GM18951 (cell line): ENCODE measurements around the gene COPB1.

Experiments
- POLR2A ChIP-seq: IDR thresholded peaks from 4 replicates; pipeline ENCODE4 v1.6.1; 2011; ENCODE audit warnings: mild to moderate bottlenecking; ENCODE audit not compliant: insufficient read length, insufficient read depth; ENCODE audit errors: extremely low read depth
- in situ Hi-C: fragments of 300-500 bp; cut with MboI; formaldehyde crosslinking; loops from one replicate; pipeline ENCODE4 v1.12.0; 2022; ENCODE audit warnings: low sequenced_read_pairs, mixed read lengths, inconsistent platforms; ENCODE audit not compliant: unreplicated experiment

Gene COPB1

DNA sequence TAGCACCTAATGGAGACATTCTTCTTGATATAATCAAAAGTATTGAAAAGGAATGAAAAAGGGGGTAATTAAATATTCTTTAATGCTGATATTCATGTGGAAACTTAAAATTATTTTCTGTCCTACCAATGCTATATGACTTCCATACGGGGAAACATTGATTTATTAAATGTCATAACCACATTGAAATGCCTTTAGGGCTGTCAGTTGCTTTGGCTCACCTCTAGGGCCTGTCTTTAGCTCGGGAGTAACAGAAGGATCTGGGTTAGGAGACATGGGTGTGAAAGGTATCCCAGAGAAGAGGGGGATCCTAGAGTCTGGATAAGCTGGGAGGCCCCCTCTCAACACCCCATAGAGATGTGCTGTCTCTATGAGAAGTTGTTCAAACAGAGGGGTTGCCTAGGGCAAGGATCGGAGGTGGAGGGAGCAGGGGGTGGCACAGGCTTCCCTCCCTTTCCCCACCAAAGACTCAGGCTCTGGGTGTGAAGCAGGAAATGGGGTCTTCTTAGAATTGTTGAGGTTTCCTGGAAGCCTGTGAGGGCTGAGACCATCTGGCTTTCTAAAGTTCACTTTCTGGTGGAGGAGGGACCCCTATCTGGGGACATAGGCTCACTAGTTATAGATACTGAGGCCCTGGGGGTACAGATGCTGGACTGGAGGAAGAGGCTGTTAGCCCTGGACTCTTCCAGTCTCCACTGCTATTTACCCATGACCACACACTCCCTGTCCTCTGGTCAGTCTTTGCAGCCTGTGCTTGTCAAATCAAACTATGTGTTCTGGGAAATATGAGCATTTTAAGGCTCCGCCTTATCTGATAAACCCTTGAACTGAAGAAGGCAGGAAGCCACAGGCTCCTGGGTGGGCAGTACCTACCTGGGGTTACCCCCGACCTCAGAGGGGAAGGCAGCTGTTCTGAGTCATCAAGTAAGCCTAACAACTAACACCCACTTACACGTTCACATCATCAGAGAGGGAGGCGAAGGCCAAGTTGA is 84.8 kb downstream of the COPB1 start:
- TF ChIP-seq POLR2A = no peak
- in situ Hi-C loops = loop anchor here (25.0 kb wide), 1 partner anchor 452 kb away; the partner anchor contains the start of gene SPON1

- in situ Hi-C loops = loop anchor here (25.0 kb wide), 1 partner anchor 451 kb away; the partner anchor contains the start of gene SPON1
- TF ChIP-seq POLR2A = no peak
Measured at GRCh38 chr11:14413307-14414069, 86.1 kb downstream of the COPB1 start.

DNA sequence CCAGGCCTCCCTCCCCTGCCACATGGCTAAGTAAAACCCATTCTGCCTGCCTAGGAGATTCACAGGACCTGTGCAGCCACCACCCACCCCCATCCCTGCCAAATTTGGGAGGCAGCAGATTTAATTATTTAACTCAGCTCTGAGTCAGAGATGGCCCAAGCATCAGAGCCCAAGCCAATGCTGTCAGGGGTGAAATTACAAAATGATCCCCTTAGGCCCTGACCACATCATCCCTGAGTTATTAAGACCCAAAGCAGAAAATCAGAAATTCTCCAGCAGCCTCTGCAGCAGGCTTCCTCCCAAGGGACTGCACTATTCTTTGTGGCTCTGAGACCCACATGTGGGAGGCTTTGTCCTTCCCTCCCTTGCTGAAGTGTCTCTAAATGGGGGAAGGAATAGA is 87.8 kb downstream of the COPB1 start:
- no peak for TF ChIP-seq POLR2A
- in situ Hi-C loops = loop anchor here (25.0 kb wide), 1 partner anchor 450 kb away; the partner anchor contains the start of gene SPON1

DNA sequence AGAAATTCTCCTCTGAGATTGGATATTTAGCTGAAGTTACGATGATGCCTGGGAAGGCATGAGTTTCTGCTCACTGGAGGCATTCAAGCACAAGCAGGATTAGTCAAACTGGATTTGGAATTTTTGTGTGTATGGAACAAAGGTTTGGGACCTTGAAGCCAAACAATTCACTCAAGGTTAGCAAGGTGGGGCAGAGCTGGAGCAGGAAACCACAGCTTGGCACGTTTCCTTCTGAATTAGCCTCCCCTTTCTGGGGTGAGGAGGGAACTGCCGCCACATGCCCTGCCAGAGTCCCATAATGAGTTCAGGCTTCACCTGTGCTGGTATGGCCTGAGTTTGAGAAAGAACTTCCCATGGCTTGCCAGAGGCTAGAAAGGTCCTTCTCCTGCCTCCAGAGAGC is 89.7 kb downstream of the COPB1 start:
- in situ Hi-C loops = loop anchor here (25.0 kb wide), 1 partner anchor 448 kb away; the partner anchor contains the start of gene SPON1
- TF ChIP-seq POLR2A = no peak

DNA sequence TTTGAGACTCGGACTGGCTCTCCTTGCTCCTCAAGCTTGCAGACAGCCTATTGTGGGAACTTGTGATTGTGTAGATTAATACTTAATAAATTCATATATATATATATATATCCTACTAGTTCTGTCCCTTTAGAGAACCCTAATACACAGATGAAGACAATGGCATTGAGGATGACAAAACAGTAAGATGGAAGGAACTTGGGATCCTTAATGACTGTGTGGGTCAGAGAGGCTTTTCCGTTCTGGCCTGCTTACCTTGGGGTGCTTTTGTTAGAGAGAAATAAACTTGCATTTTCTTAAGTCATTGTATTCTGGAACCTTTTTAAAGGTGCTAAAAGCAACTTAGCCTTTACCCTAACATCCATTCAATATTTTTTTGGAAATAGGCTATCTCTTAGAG is 91.0 kb downstream of the COPB1 start:
- TF ChIP-seq POLR2A = no peak
- in situ Hi-C loops = loop anchor here (25.0 kb wide), 1 partner anchor 446 kb away; the partner anchor contains the start of gene SPON1
